Measurements from ENCODE around the gene RNF217.
"Not testable (repeated sequence)": the region's sequence is repeated elsewhere in the genome, so short reads cannot be mapped to it uniquely, and the experiment has no call there.

RNF217 gene

GRCh38 chr6:125020385-125020784 is 58.1 kb downstream of the RNF217 start:
- no peak for DNase-seq

- DNase-seq = no peak
These were observed 60.3 kb downstream of the RNF217 start for GRCh38 chr6:125022391-125022989.

GRCh38 chr6:125025164-125025854 is 63.1 kb downstream of the RNF217 start:
- DNase-seq = no peak

DNA sequence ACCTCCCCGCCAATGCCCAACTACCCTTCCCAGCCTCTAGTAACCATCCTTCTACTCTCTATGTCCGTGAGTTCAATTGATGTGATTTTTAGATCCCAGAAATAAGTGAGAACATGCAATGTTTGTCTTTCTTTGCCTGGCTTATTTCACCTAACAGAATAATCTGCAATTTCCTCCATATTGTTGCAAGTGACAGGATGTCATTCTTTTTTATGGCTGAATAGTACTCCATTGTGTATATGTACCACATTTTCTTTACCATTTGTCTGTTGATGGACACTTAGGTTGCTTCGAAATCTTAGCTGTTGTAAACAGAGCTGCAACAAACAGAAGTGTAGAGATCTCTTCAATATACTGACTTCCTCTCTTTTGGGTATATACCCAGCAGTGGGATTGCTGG is 65.0 kb downstream of the RNF217 start:
- no peak for DNase-seq

DNA sequence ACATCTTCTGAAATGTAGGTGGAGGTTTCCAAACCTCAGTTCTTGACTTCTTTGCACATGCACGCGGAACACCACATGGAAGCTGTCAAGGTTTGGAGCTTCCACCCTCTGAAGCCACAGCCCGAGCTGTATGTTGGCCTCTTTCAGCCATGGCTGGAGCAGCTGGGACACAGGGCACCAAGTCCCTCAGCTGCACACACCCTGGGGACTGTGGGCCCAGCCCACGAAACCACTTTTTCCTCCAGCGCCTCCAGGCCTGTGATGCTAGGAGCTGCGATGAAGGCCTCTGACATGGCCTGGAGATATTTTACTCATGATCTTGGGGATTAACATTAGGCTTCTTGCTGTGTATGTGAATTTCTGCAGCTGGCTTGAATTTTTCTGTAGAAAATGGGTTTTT is 68.7 kb downstream of the RNF217 start:
- DNase-seq = no peak

DNA sequence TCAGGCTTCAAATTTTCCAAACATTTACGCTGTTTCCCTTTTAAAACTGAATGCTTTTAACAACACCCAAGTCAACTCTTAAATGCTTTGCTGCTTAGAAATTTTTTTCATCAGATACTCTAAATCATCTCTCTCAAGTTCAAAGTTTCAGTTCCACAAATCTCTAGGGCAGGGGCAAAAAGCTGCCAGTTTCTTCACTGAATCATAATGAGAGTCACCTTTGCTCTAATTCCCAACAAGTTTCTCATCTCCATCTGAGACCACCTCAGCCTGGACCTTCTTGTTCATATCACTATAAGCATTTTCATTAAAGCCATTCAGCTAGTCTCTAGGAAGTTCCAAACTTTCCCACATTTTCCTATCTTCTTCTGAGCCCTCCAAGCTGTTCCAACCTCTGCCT is 69.1 kb downstream of the RNF217 start:
- no peak for DNase-seq

- not testable (repeated sequence) for DNase-seq
These were observed 72.7 kb downstream of the RNF217 start for GRCh38 chr6:125034929-125035328.

- DNase-seq = not testable (repeated sequence)
These were observed 74.2 kb downstream of the RNF217 start for GRCh38 chr6:125036486-125036885.

DNA sequence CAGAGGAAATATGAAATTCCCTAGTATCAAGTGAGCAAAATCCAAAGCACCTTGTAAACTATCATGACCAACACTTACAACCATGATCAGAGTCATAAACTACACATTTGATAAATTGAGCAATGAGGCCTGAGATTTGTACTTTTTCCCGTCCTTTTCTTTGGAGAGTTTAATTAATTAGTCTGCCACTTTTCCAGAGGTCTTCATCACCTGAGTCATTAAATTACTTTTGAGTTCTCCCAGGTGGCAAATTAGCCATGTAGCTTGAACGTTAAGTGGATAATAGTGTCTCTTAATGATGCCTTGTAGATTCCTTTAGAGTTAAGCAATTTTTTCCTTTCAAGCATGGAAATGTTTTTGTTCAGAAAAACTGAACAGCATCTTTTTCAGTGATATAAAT is 75.6 kb downstream of the RNF217 start:
- DNase-seq = no peak

GRCh38 chr6:125038925-125039324 is 76.7 kb downstream of the RNF217 start:
- DNase-seq = no peak

GRCh38 chr6:125041740-125042459 is 79.7 kb downstream of the RNF217 start:
- no peak for DNase-seq

DNA sequence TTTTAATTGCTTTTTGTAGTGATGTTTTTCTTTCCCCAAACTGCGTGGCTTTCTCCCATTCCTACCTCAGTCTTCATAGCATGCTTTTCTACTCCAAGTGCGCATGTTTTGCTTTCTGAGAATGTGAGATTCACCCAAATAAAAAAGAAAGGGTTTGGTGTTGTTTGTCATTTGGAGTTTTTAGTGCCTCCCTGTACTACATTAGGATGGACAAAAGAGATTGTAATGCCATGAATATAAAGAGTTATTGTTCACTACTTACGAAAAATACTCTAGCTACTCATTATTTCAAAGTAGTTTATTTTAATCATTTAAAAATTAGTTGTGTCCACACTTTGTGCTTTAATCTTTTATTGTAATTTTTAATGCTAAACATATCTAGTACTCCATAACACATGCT is 81.8 kb downstream of the RNF217 start:
- DNase-seq = no peak

DNA sequence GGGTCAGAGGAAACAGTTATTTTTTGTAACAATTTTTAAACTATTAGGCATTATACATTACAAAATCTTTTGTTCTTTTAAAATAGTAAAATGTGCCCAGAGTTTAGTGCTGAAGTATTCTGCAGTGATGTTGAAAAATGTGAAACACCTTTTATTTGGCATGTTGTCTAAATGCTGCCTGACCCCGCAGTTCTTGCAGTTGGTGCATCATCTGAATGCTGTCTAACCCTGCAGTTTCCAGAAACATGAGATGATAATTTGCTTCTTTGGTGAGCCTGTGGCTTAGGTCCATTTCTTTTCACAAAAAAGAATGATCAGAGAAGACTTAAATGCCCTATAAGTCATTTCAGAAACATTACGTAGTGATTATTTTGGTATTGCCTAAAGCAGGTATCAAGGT is 82.4 kb downstream of the RNF217 start:
- DNase-seq = no peak

- no peak for DNase-seq
These were observed 84.1 kb downstream of the RNF217 start for GRCh38 chr6:125046107-125046925.

DNA sequence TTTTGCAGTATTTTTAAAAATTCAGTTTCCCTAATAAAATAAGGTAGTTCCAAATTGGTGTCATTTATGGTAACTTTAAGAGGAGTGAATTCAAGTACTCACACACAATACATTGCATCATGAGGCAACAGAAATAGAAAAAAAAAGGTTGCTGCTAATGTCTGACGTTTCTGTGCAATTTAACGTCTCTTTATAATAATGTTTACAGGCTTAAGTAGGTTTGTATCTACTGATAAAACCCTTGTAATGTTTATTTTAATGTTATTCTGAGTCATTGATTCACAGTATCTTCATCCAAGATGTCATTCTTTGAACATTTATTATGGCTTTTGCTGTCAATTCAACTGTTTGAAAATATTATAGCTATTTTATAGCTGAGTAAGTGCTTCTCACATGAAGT is 86.0 kb downstream of the RNF217 start:
- DNase-seq = no peak

- no peak for DNase-seq
These were observed 88.6 kb downstream of the RNF217 start for GRCh38 chr6:125050663-125051318.

GRCh38 chr6:125053809-125054208 is 91.6 kb downstream of the RNF217 start:
- DNase-seq = no peak

- DNase-seq = no peak
These were observed 92.1 kb downstream of the RNF217 start for GRCh38 chr6:125054331-125054730.

DNA sequence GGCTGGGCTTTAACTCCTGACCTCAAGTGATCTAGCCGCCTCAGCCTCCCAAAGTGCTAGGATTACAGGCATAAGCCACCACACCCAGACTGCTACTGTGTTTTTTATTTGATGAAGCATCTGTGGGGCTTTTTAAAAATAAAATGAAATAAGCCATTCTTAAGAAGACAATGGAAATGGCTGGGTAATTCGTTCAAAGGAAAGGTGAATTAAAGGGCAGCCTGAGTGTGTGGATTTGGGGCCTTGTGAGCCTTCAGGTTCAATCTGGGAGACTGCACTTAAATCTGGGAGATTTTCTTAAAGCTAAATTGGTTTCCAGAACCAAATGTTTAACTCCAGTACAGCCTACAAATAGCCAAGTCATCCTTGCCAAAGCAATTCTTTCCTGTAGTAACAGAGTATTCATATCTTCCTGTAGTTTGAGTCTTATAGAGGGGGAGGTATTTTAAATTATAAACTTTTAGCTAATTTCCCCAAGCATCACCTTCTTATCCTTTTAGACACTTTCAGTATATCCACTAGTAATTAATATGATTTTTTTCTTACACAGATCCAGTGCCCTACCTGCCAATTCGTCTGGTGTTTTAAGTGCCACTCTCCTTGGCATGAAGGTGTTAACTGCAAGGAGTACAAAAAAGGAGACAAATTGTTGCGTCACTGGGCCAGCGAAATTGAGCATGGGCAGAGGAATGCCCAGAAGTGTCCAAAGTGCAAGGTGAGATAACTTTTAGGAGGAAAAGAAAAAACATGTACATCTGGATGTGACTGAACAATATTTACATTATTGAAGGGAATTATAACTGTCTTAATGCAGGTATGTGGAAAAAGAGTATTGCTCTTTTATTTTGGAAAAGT is 95.4 kb downstream of the RNF217 start:
- no peak for DNase-seq

DNA sequence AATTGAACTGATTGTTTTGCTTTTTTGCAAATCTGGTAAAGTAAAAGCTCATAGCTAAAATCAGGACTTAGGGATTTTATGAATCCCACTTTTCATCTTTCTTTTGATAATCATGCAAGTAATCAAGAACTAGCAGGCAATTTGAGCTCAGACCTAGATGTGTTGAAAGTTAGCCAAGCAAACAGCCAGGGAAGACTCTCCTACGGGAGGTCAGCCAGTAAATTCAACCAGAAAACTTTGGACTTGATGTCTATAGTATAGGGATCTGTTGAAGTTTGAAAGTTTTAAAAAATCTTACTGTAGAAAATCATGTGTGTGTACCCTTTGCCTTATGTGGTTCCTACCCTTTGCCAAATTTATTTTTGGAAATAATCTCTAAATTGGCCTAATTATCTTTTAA is 96.3 kb downstream of the RNF217 start:
- no peak for DNase-seq

- no peak for DNase-seq
These were observed 101.1 kb downstream of the RNF217 start for GRCh38 chr6:125063307-125063706.

GRCh38 chr6:125066140-125066539 is 103.9 kb downstream of the RNF217 start:
- no peak for DNase-seq
